Measurements from ENCODE around the gene COG5.

The COG5 gene

GRCh38 chr7:107206136-107206535, 357.6 kb downstream of the COG5 start:
- TF ChIP-seq ZNF645 (tag by site-specific recombination; IDR thresholded peaks at IDR 0.05) (no peak), GFI1B (tag by site-specific recombination; IDR thresholded peaks at IDR 0.05) (no peak), ZNF664 (tag by site-specific recombination; IDR thresholded peaks at IDR 0.05) (no peak), PRDM10 (tag by site-specific recombination; IDR thresholded peaks at IDR 0.05) (no peak), ZNF843 (tag by site-specific recombination; IDR thresholded peaks at IDR 0.05) (no peak), GLIS2 (tag by site-specific recombination; IDR thresholded peaks at IDR 0.05) (no peak), ZNF837 (tag by site-specific recombination; IDR thresholded peaks at IDR 0.05) (no peak), OSR2 (tag by site-specific recombination; IDR thresholded peaks at IDR 0.05) (no peak)
- ChIA-PET POLR2A (no interaction called here), CTCF (interaction anchor here (0.6 kb wide), 1 partner anchor 33 kb away, joined by 3 read pairs; no protein-coding TSS in a partner anchor)
- H3K4me3 ChIP-seq (ENCODE audit: low read depth, low read length) = no peak overlapping the region
- peaks cover 0 to 26% of the 10 kb centered on the region in 2 experiments; a peak in 1 of 3 replicates for H3K36me3 ChIP-seq (ENCODE audit: control insufficient read depth in 2 of 2, insufficient read depth in 1 of 2, low read length in 2 of 2)
- no peak overlapping the region for H3K27ac ChIP-seq (ENCODE audit: extremely low read depth, low read depth, low read length)
- H3K4me1 ChIP-seq (ENCODE audit: control insufficient read depth, insufficient read depth, low read length) = no peaks in the 10 kb centered on the region
- H3K9me3 ChIP-seq (ENCODE audit: control insufficient read depth, insufficient read depth, low read depth, low read length) = no peaks in the 10 kb centered on the region

- Histone ChIP-seq H3K4me3 (ENCODE audit: low read depth, low read length) (no peak overlapping the region), H3K36me3 (ENCODE audit: control insufficient read depth in 2 of 2, insufficient read depth in 1 of 2, low read length in 2 of 2) (peaks cover 0 to 33% of the 10 kb centered on the region in 2 experiments; a peak in 1 of 3 replicates), H3K27ac (ENCODE audit: extremely low read depth, low read depth, low read length) (no peak overlapping the region), H3K4me1 (ENCODE audit: control insufficient read depth, insufficient read depth, low read length) (no peaks in the 10 kb centered on the region), H3K9me3 (ENCODE audit: control insufficient read depth, insufficient read depth, low read depth, low read length) (no peaks in the 10 kb centered on the region)
- CTCF ChIA-PET = interaction anchor here (0.6 to 1.3 kb wide), 2 partner anchors 298 to 440 kb away, joined by 3 to 5 read pairs; no protein-coding TSS in a partner anchor
- POLR2A ChIA-PET = no interaction called here
- TF ChIP-seq ZNF354C (tag by site-specific recombination; IDR thresholded peaks at IDR 0.05; ENCODE audit: borderline replicate concordance, low read depth) (no peak), INSM2 (tag by site-specific recombination; IDR thresholded peaks at IDR 0.05) (no peak), KLF17 (tag by site-specific recombination; IDR thresholded peaks at IDR 0.05) (no peak), ZNF311 (tag by site-specific recombination; IDR thresholded peaks at IDR 0.05; ENCODE audit: borderline replicate concordance) (no peak), ZNF629 (tag by site-specific recombination; IDR thresholded peaks at IDR 0.05) (no peak), ZNF280C (tag by site-specific recombination; IDR thresholded peaks at IDR 0.05) (no peak), ZSCAN30 (tag by site-specific recombination; IDR thresholded peaks at IDR 0.05) (no peak), ZNF423 (tag by site-specific recombination; IDR thresholded peaks at IDR 0.05) (no peak), FEZF1 (tag by site-specific recombination; IDR thresholded peaks at IDR 0.05) (no peak), ZIC2 (tag by site-specific recombination; IDR thresholded peaks at IDR 0.05) (no peak), ZNF169 (tag by site-specific recombination; IDR thresholded peaks at IDR 0.05) (no peak), ZBTB49 (tag by site-specific recombination; IDR thresholded peaks at IDR 0.05; ENCODE audit: low read depth) (no peak), OSR2 (tag by site-specific recombination; IDR thresholded peaks at IDR 0.05) (no peak), ZSCAN23 (tag by site-specific recombination; IDR thresholded peaks at IDR 0.05) (no peak), ZNF768 (tag by site-specific recombination; IDR thresholded peaks at IDR 0.05) (no peak), SETDB1 (IDR thresholded peaks at IDR 0.05; ENCODE audit: insufficient read length, low read length) (no peak), ZNF610 (tag by site-specific recombination; IDR thresholded peaks at IDR 0.05; ENCODE audit: borderline replicate concordance) (no peak)
These were observed 360.1 kb downstream of the COG5 start for GRCh38 chr7:107203607-107204006.

Measured in HEK293 (cell line).